K562 (cell line): ENCODE data around the gene SESN2. TPM values are rescaled to one million over a fixed set of nuclear protein-coding genes. Genes with fewer than 3 reads are reported as not detected.

Source experiments
- ATF6 ChIP-seq: sonication (generic); formaldehyde crosslinking; IDR thresholded peaks from 2 replicates; pipeline ENCODE4 v1.4.0; 2020; ENCODE audit warnings: mild to moderate bottlenecking, missing genetic modification reagents
- E2F6 ChIP-seq, 2 experiments: IDR thresholded peaks; 2 replicates each; pipeline ENCODE4 v1.6.1; 2011; ENCODE audit warnings: borderline replicate concordance in 1 of 2, control low read depth in 1 of 2, low read depth in 1 of 2, low read length in 1 of 2, mild to moderate bottlenecking in 1 of 2, mixed read lengths in 1 of 2, moderate library complexity in 1 of 2; ENCODE audit not compliant: insufficient read depth in 1 of 2, insufficient read length in 1 of 2, poor library complexity in 1 of 2, severe bottlenecking in 1 of 2; ENCODE audit errors: extremely low read depth in 1 of 2
- ESRRA ChIP-seq: fragments of 450-650 bp; IDR thresholded peaks from 2 replicates; pipeline ENCODE4 v1.6.1; 2014; ENCODE audit warnings: low read depth, mild to moderate bottlenecking, moderate library complexity, borderline replicate concordance
- FUS ChIP-seq: fragments of 200-400 bp; formaldehyde crosslinking; optimal IDR thresholded peaks from 2 replicates; pipeline ENCODE3; 2017; ENCODE audit warnings: low read depth, low read length
- JUND ChIP-seq, 2 experiments: IDR thresholded peaks; 2 replicates in 1 of 2; 3 replicates in 1 of 2; pipeline ENCODE4 v1.6.1; 2011; ENCODE audit warnings: borderline replicate concordance in 2 of 2, low read depth in 2 of 2, low read length in 2 of 2, improper control_type of control experiment in 1 of 2, missing biosample characterization in 1 of 2, missing genetic modification characterization in 1 of 2, missing genetic modification reagents in 1 of 2
- KLF16 ChIP-seq: IDR thresholded peaks from 2 replicates; pipeline ENCODE4 v1.6.1; 2016; ENCODE audit warnings: antibody characterized with exemption
- L3MBTL2 ChIP-seq: fragments of 450-650 bp; IDR thresholded peaks from 2 replicates; pipeline ENCODE4 v1.6.1; 2016; ENCODE audit warnings: mild to moderate bottlenecking, moderate library complexity
- MYC ChIP-seq, 2 experiments: fragments of 250-450 bp in 1 of 2; sonication (Bioruptor Pico) in 1 of 2; IDR thresholded peaks; 2 replicates each; pipeline versions ENCODE4 v1.5.1 to v1.6.1; 2012 to 2021; ENCODE audit warnings: low read depth in 2 of 2, borderline replicate concordance in 1 of 2, improper control_type of control experiment in 1 of 2, low read length in 1 of 2, mild to moderate bottlenecking in 1 of 2, moderate library complexity in 1 of 2
- NCOA1 ChIP-seq: fragments of 450-650 bp; IDR thresholded peaks from 2 replicates; pipeline ENCODE4 v1.6.1; 2016; ENCODE audit warnings: low read depth
- ZNF395 ChIP-seq: fragments of 200-800 bp; sonication (Bioruptor generic); IDR thresholded peaks from 2 replicates; pipeline ENCODE4 v1.6.1; 2017; ENCODE audit warnings: missing genetic modification characterization, missing compliant biosample characterization
- ZNF518B ChIP-seq: fragments of 250-450 bp; sonication (Bioruptor Pico); IDR thresholded peaks from 2 replicates; pipeline ENCODE4 v1.5.0; 2021; ENCODE audit warnings: mild to moderate bottlenecking, moderate library complexity
- ZNF592 ChIP-seq: fragments of 450-650 bp; IDR thresholded peaks from 2 replicates; pipeline ENCODE4 v1.6.1; 2017; ENCODE audit warnings: antibody characterized with exemption, mild to moderate bottlenecking
- polyA plus RNA-seq, 8 experiments: library from polyadenylated mRNA; depleted of rRNA in 4 of 8; stranded (reverse) in 5 of 8; unstranded in 3 of 8; fragments of >200 nt; fragmentation: Nextera tagmentation in 2 of 8; fragmentation: Illumina TruSeq in 1 of 8; extraction: Ambion mirVana in 2 of 8; extraction: Trizol in 1 of 8; gene quantifications; 2 replicates each; pipeline versions ENCODE4 v1.2.1 to v1.2.3, GENCODE V29; 2011 to 2014; ENCODE audit warnings: inconsistent platforms in 1 of 8, missing spikeins in 1 of 8
- total RNA-seq, 7 experiments: library from RNA; depleted of rRNA in 6 of 7; stranded (reverse); fragments of >200 nt in 6 of 7; fragmentation: Illumina TruSeq in 2 of 7; extraction: Trizol in 2 of 7; gene quantifications; 2 replicates each; pipeline versions ENCODE4 v1.2.1 to v1.2.3, GENCODE V29; 2011 to 2021; ENCODE audit warnings: low replicate concordance in 1 of 7

The SESN2 gene
- total and polyA plus RNA-seq, 9 of the 15 experiments (the other 6 are each of a cell fraction or from before 2014, with no cell fraction given), result 3.7 to 71.3 (median 16.8) TPM

- TF ChIP-seq ZNF592, result 0 out of 2 replicates have a peak, but pooled peaks have one; percentile 43
- no peak for TF ChIP-seq E2F6 (IDR thresholded peaks at IDR 0.05; ENCODE audit: borderline replicate concordance in 1 of 2, extremely low read depth in 1 of 2, insufficient read depth in 1 of 2, insufficient read length in 1 of 2, low read depth in 1 of 2, low read length in 1 of 2, poor library complexity in 1 of 2, severe bottlenecking in 1 of 2)
- TF ChIP-seq JUND (IDR thresholded peaks at IDR 0.05; ENCODE audit: borderline replicate concordance, low read depth, low read length), result 0 out of 2 replicates have a peak, but pooled peaks have one; percentile 10
- no peak for TF ChIP-seq JUND (tag; IDR thresholded peaks at IDR 0.05; ENCODE audit: borderline replicate concordance, low read depth, low read length)
- TF ChIP-seq ZNF518B (CRISPR knock-in tag), result no peak
- TF ChIP-seq KLF16, result peak; percentile 57; the same call in 1 of the 2 replicates
- no peak for TF ChIP-seq ZNF395
- TF ChIP-seq L3MBTL2, result peak; percentile 95
- TF ChIP-seq FUS, result no peak
- 0 out of 2 replicates have a peak, but pooled peaks have one; percentile 14 for TF ChIP-seq NCOA1
- no peak for TF ChIP-seq ATF6 (CRISPR knock-in tag)
- peak; percentile 58; the same call in 1 of the 2 replicates for TF ChIP-seq ESRRA
- peak; percentile 70 for TF ChIP-seq MYC (IDR thresholded peaks at IDR 0.05; ENCODE audit: low read depth, low read length)
- no peak for TF ChIP-seq MYC (CRISPR knock-in tag; IDR thresholded peaks at IDR 0.05; ENCODE audit: borderline replicate concordance, low read depth)
Observed at GRCh38 chr1:28256197-28256827, 3.0 kb upstream of the SESN2 start (continued).
